H1 (cell line): ENCODE results near the gene CRNKL1. TPM values are rescaled to one million over a fixed set of nuclear protein-coding genes. Genes with fewer than 3 reads are reported as not detected.

Experiments
- CTCF ChIA-PET: fragments of 300-600 bp; sonication (Branson Sonifier 250); formaldehyde crosslinking; loops from one replicate; lab custom pipeline; 2021; ENCODE audit not compliant: partially characterized antibody; lab: Charles Lee
- POLR2A ChIA-PET: fragments of 300-600 bp; sonication (Branson Sonifier 250); formaldehyde crosslinking; loops from one replicate; lab custom pipeline; 2021; ENCODE audit warnings: inconsistent platforms; ENCODE audit not compliant: partially characterized antibody; lab: Charles Lee
- DNase-seq, 2 experiments: peaks; one replicate each; pipeline versions ENCODE4 v3.0.0 to v3.0.0-alpha.2; 2010 to 2022; ENCODE audit warnings: low spot score in 2 of 2, low read depth in 1 of 2, mixed read lengths in 1 of 2
- FAIRE-seq: peaks from 2 replicates; lab custom pipeline; 2011; peaks lifted over from hg19 to GRCh38; lab: Jason Lieb, UNC
- H2AFZ ChIP-seq: 2 replicates; pipeline ENCODE4 v1.8.1; 2012; ENCODE audit warnings: low read length, inconsistent platforms
- H2AK5ac ChIP-seq: 2 replicates; pipeline ENCODE4 v1.6.1; 2013; ENCODE audit warnings: low read depth, low read length
- H2BK120ac ChIP-seq: replicated peaks from 2 replicates; pipeline ENCODE3; 2013; ENCODE audit warnings: low read depth, low read length, inconsistent platforms
- H2BK12ac ChIP-seq: 2 replicates; pipeline ENCODE4 v1.6.1; 2013; ENCODE audit warnings: low read depth, low read length
- H2BK15ac ChIP-seq: 2 replicates; pipeline ENCODE4 v1.6.1; 2013; ENCODE audit warnings: low read length
- H2BK20ac ChIP-seq: 2 replicates; pipeline ENCODE4 v1.6.1; 2013; ENCODE audit warnings: low read length
- H2BK5ac ChIP-seq: 2 replicates; pipeline ENCODE4 v1.6.1; 2013; ENCODE audit warnings: low read depth, low read length
- H3K14ac ChIP-seq: 2 replicates; pipeline ENCODE4 v1.6.1; 2013; ENCODE audit warnings: inconsistent platforms; ENCODE audit not compliant: insufficient read length
- H3K18ac ChIP-seq: 2 replicates; pipeline ENCODE4 v1.6.1; 2013; ENCODE audit warnings: low read length; ENCODE audit errors: extremely low read depth
- H3K23ac ChIP-seq: 2 replicates; pipeline ENCODE4 v1.6.1; 2013; ENCODE audit warnings: inconsistent platforms; ENCODE audit not compliant: insufficient read length
- H3K23me2 ChIP-seq: 2 replicates; pipeline ENCODE4 v1.6.1; 2013; ENCODE audit warnings: low read depth, low read length
- H3K27ac ChIP-seq: 2 replicates; pipeline ENCODE4 v1.6.1; 2011; ENCODE audit warnings: low read depth, low read length, inconsistent platforms
- H3K27me3 ChIP-seq, 4 experiments: replicated peaks in 1 of 4; 1 replicate in 1 of 4; 2 replicates in 3 of 4; pipeline versions ENCODE4 v1.6.1 to v1.8.1; 2011 to 2013; ENCODE audit warnings: low read length in 3 of 4, mild to moderate bottlenecking in 3 of 4, inconsistent platforms in 2 of 4, mixed read lengths in 2 of 4, moderate library complexity in 1 of 4; ENCODE audit not compliant: control insufficient read depth in 3 of 4, insufficient read depth in 3 of 4; ENCODE audit errors: extremely low read depth in 1 of 4
- H3K36me3 ChIP-seq, 4 experiments: 2 replicates each; pipeline versions ENCODE4 v1.6.1 to v1.8.1; 2011 to 2013; ENCODE audit warnings: mild to moderate bottlenecking in 4 of 4, low read length in 3 of 4, moderate library complexity in 2 of 4, control low read depth in 1 of 4, inconsistent platforms in 1 of 4; ENCODE audit not compliant: insufficient read depth in 4 of 4, control insufficient read depth in 2 of 4
- H3K4ac ChIP-seq: replicated peaks from 2 replicates; pipeline ENCODE3; 2013; ENCODE audit warnings: low read length, low read depth, mixed read lengths, inconsistent platforms; ENCODE audit not compliant: insufficient read length
- H3K4me1 ChIP-seq, 4 experiments: replicated peaks in 1 of 4; 1 replicate in 1 of 4; 2 replicates in 3 of 4; pipeline versions ENCODE4 v1.6.1 to v1.8.1; 2011 to 2013; ENCODE audit warnings: low read length in 3 of 4, inconsistent platforms in 2 of 4, mixed read lengths in 1 of 4; ENCODE audit not compliant: insufficient read depth in 4 of 4, control insufficient read depth in 3 of 4
- H3K4me2 ChIP-seq, 2 experiments: 2 replicates each; pipeline versions ENCODE4 v1.6.1 to v1.8.1; 2011 to 2013; ENCODE audit warnings: low read depth in 2 of 2, low read length in 2 of 2, control low read depth in 1 of 2, inconsistent platforms in 1 of 2, mild to moderate bottlenecking in 1 of 2; ENCODE audit not compliant: insufficient read depth in 1 of 2
- H3K4me3 ChIP-seq, 4 experiments: fragments of 200-600, 300-600 bp in 1 of 4; sonication (generic), shearing (Covaris generic), sonication (Bioruptor Twin) in 1 of 4; 2 replicates each; pipeline versions ENCODE4 v1.5.1 to v1.8.1; 2011 to 2016; ENCODE audit warnings: low read length in 4 of 4, low read depth in 3 of 4, control low read depth in 2 of 4, inconsistent platforms in 2 of 4, mild to moderate bottlenecking in 2 of 4, mixed read lengths in 1 of 4, moderate library complexity in 1 of 4; ENCODE audit not compliant: insufficient read depth in 2 of 4; ENCODE audit errors: extremely low read depth in 1 of 4
- H3K56ac ChIP-seq: replicated peaks from 2 replicates; pipeline ENCODE3; 2013; ENCODE audit warnings: low read depth, mild to moderate bottlenecking, mixed read lengths, low read length, inconsistent platforms; ENCODE audit not compliant: insufficient read length
- H3K79me1 ChIP-seq: 2 replicates; pipeline ENCODE4 v1.6.1; 2013; ENCODE audit warnings: low read depth, low read length, control low read depth
- H3K79me2 ChIP-seq, 2 experiments: 2 replicates each; pipeline versions ENCODE4 v1.6.1 to v1.8.1; 2012 to 2013; ENCODE audit warnings: low read length in 2 of 2, mild to moderate bottlenecking in 2 of 2, inconsistent platforms in 1 of 2; ENCODE audit not compliant: insufficient read depth in 2 of 2, control insufficient read depth in 1 of 2
- H3K9ac ChIP-seq, 4 experiments: replicated peaks in 1 of 4; 1 replicate in 1 of 4; 2 replicates in 3 of 4; pipeline versions ENCODE4 v1.6.1 to v1.8.1; 2011 to 2013; ENCODE audit warnings: low read depth in 3 of 4, low read length in 3 of 4, control low read depth in 2 of 4, mild to moderate bottlenecking in 2 of 4, moderate library complexity in 2 of 4, inconsistent platforms in 1 of 4; ENCODE audit errors: extremely low read depth in 1 of 4
- H3K9me3 ChIP-seq, 2 experiments: 2 replicates each; pipeline versions ENCODE4 v1.6.1 to v1.8.1; 2012 to 2013; ENCODE audit warnings: mild to moderate bottlenecking in 2 of 2, moderate library complexity in 2 of 2, control low read depth in 1 of 2, inconsistent platforms in 1 of 2, low read depth in 1 of 2, low read length in 1 of 2, mixed read lengths in 1 of 2; ENCODE audit not compliant: insufficient read depth in 2 of 2
- H4K20me1 ChIP-seq, 2 experiments: replicated peaks in 1 of 2; 2 replicates each; pipeline versions ENCODE3 to v1.8.1; 2011 to 2013; ENCODE audit warnings: inconsistent platforms in 2 of 2, low read length in 2 of 2, mild to moderate bottlenecking in 1 of 2; ENCODE audit not compliant: insufficient read depth in 2 of 2, control insufficient read depth in 1 of 2
- H4K5ac ChIP-seq: 2 replicates; pipeline ENCODE4 v1.6.1; 2013; ENCODE audit warnings: low read length, low read depth, mixed read lengths, inconsistent platforms; ENCODE audit not compliant: insufficient read length
- H4K8ac ChIP-seq: 2 replicates; pipeline ENCODE4 v1.8.0; 2013; ENCODE audit warnings: mild to moderate bottlenecking, moderate library complexity, low read length, inconsistent platforms; ENCODE audit not compliant: insufficient read depth; ENCODE audit errors: extremely low read depth
- H4K91ac ChIP-seq: replicated peaks from 2 replicates; pipeline ENCODE3; 2013; ENCODE audit warnings: low read length, mixed read lengths, inconsistent platforms; ENCODE audit not compliant: insufficient read length
- EGR1 ChIP-seq: IDR thresholded peaks from 2 replicates; pipeline ENCODE4 v1.6.1; 2011; ENCODE audit warnings: low read depth, low read length, borderline replicate concordance
- JUN ChIP-seq: IDR thresholded peaks from 2 replicates; pipeline ENCODE4 v1.6.1; 2011; ENCODE audit warnings: low read depth, mild to moderate bottlenecking, improper control_type of control experiment, low read length
- NRF1 ChIP-seq: IDR thresholded peaks from 2 replicates; pipeline ENCODE4 v1.6.1; 2011; ENCODE audit warnings: mild to moderate bottlenecking, low read depth, low read length, improper control_type of control experiment
- SAP30 ChIP-seq: fragments of 300-600 bp; sonication (generic); IDR thresholded peaks from 2 replicates; pipeline ENCODE4 v1.7.1; 2012; ENCODE audit warnings: low read length, moderate library complexity, mild to moderate bottlenecking, inconsistent platforms; ENCODE audit not compliant: insufficient read depth, insufficient replicate concordance
- SRF ChIP-seq: IDR thresholded peaks from 2 replicates; pipeline ENCODE4 v1.6.1; 2011; ENCODE audit warnings: mild to moderate bottlenecking, low read depth, low read length, moderate library complexity
- WGBS, 2 experiments: shearing (Covaris generic) in 1 of 2; methylation state at CpG; one replicate each; pipeline versions ENCODE4 v1.1.6 to v1.1.7; 2013 to 2015; ENCODE audit warnings: low lambda C conversion rate in 2 of 2, mixed read lengths in 2 of 2, inconsistent platforms in 1 of 2, low coverage in 1 of 2, missing lambda C conversion rate in 1 of 2; ENCODE audit not compliant: insufficient replicate concordance in 2 of 2, insufficient coverage in 1 of 2, insufficient read length in 1 of 2; ENCODE audit errors: extremely low coverage in 1 of 2, missing lambda C conversion rate in 1 of 2; 5-methylcytosine and 5-hydroxymethylcytosine counted together
- polyA plus RNA-seq, 7 experiments: library from polyadenylated mRNA; depleted of rRNA in 3 of 7; stranded (reverse) in 5 of 7; unstranded in 2 of 7; fragments of >200 nt in 5 of 7; fragments of 200-250 nt in 2 of 7; gene quantifications; 1 replicate in 5 of 7; 2 replicates in 1 of 7; 4 replicates in 1 of 7; pipeline versions ENCODE4 v1.2.1 to v1.2.3, GENCODE V29; 2011 to 2013; ENCODE audit warnings: missing spikeins in 2 of 7, mixed read lengths in 2 of 7
- total RNA-seq: library from RNA; stranded (reverse); fragmentation: NEBNext Ultra II Directional; extraction: Animal tissue kit (Norgen Biotek cat#: 25700); gene quantifications from 2 replicates; pipeline ENCODE4 v1.2.1, GENCODE V29; 2021
- TF ChIP-seq, protein P1 (sequence below): IDR thresholded peaks from 2 replicates; pipeline ENCODE4 v1.6.1; 2011; ENCODE audit warnings: low read depth, mild to moderate bottlenecking, low read length; ENCODE audit not compliant: insufficient read depth
- TF ChIP-seq, protein P2 (sequence below): IDR thresholded peaks from 2 replicates; pipeline ENCODE4 v1.6.1; 2012; ENCODE audit warnings: inconsistent platforms

Gene CRNKL1
- total and polyA plus RNA-seq, 2 of the 8 experiments (the other 6 are each of a cell fraction or from before 2014, with no cell fraction given): 4.0 to 26.5 TPM

DNA sequence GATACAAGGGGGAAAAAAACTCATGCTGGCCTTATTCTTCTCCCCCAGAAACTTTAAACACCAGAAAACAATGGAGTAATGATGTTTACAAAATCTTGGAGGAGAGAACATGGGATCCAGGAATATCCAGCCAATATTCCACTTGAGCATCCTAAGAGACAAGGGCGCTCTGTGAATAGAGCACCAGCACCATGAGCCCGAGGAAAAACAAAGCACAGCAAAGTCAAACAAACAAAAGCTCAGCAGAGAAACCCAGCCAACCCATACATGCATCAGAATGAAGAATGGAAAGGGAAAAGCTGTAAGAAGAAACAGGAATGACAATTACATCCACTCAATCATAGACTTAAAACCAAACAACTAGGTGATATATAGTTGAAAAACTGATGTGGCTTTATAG lies 39.7 kb downstream of the CRNKL1 start:
- Histone ChIP-seq H4K91ac (no peak overlapping the region), H4K5ac (no peak overlapping the region), H3K27me3 (no peaks in the 10 kb centered on the region), H2BK5ac (no peak overlapping the region), H3K27ac (no peak overlapping the region), H3K4me1 (no peaks in the 10 kb centered on the region; a peak in 1 of 7 replicates), H2BK15ac (no peak overlapping the region), H2AK5ac (no peak overlapping the region), H3K4ac (no peak overlapping the region), H3K4me2 (0 out of 4 replicates have a peak overlapping the region, but pooled peaks of 1 of the 2 experiments have one; percentile 2), H2AFZ (no peak overlapping the region), H3K79me2 (peaks cover 0 to 1% of the 10 kb centered on the region in 2 experiments; a peak in 1 of 4 replicates), H3K9ac (no peak overlapping the region), H2BK120ac (no peak overlapping the region), H3K18ac (no peak overlapping the region), H2BK20ac (no peak overlapping the region), H3K4me3 (no peak overlapping the region), H3K14ac (no peak overlapping the region), H3K79me1 (no peaks in the 10 kb centered on the region), H4K8ac (no peak overlapping the region), H2BK12ac (no peak overlapping the region), H3K36me3 (no peaks in the 10 kb centered on the region), H3K56ac (no peak overlapping the region), H3K23me2 (no peaks in the 10 kb centered on the region; the same call in 1 of the 2 replicates), H3K9me3 (no peaks in the 10 kb centered on the region), H4K20me1 (no peaks in the 10 kb centered on the region), H3K23ac (no peak overlapping the region)
- POLR2A ChIA-PET: interaction anchor here (0.7 to 0.9 kb wide), 2 partner anchors 9 to 444 kb away, joined by 3 read pairs; no protein-coding TSS in a partner anchor
- 69% methylated on average over 2 of the region's 2 CpGs; no CpG with 5 or more reads in 1 of the 2 experiments for WGBS, 2 experiments
- TF ChIP-seq EGR1 (no peak), SRF (no peak), JUN (no peak), SAP30 (no peak), NRF1 (no peak)
- TF ChIP-seq, protein P1, sequence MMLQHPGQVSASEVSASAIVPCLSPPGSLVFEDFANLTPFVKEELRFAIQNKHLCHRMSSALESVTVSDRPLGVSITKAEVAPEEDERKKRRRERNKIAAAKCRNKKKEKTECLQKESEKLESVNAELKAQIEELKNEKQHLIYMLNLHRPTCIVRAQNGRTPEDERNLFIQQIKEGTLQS: no peak
- TF ChIP-seq, protein P2, sequence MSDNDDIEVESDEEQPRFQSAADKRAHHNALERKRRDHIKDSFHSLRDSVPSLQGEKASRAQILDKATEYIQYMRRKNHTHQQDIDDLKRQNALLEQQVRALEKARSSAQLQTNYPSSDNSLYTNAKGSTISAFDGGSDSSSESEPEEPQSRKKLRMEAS: no peak
- FAIRE-seq: no peak
- DNase-seq: no peak
- CTCF ChIA-PET: interaction anchor here (0.8 kb wide), 1 partner anchor 70 kb away, joined by 3 read pairs; no protein-coding TSS in a partner anchor
